Trophoblast cell (in vitro differentiated cells and primary cell): Measurements from ENCODE around the gene AIMP1.

ENCODE experiments used
- DNase-seq, 2 donors: peaks; one replicate each; pipeline ENCODE4 v3.0.0-alpha.2; 2016
- H2AFZ ChIP-seq: 2 replicates; pipeline ENCODE4 v1.6.1; 2013; ENCODE audit warnings: low read length, moderate library complexity, mild to moderate bottlenecking; ENCODE audit not compliant: insufficient read depth, poor library complexity
- H2AK5ac ChIP-seq: 2 replicates; pipeline ENCODE4 v1.6.1; 2013; ENCODE audit warnings: mild to moderate bottlenecking, low read length
- H2BK120ac ChIP-seq: 2 replicates; pipeline ENCODE4 v1.6.1; 2013; ENCODE audit warnings: low read length, mild to moderate bottlenecking, moderate library complexity; ENCODE audit not compliant: insufficient read depth, poor library complexity
- H2BK12ac ChIP-seq: 2 replicates; pipeline ENCODE4 v1.6.1; 2013; ENCODE audit warnings: mild to moderate bottlenecking, low read length, moderate library complexity
- H2BK5ac ChIP-seq: 2 replicates; pipeline ENCODE4 v1.6.1; 2013; ENCODE audit warnings: low read length, low read depth, moderate library complexity, mild to moderate bottlenecking; ENCODE audit not compliant: poor library complexity
- H3K14ac ChIP-seq: 2 replicates; pipeline ENCODE4 v1.6.1; 2013; ENCODE audit warnings: mild to moderate bottlenecking, low read length
- H3K18ac ChIP-seq: 2 replicates; pipeline ENCODE4 v1.6.1; 2013; ENCODE audit warnings: mild to moderate bottlenecking, low read length
- H3K23ac ChIP-seq: 2 replicates; pipeline ENCODE4 v1.6.1; 2013; ENCODE audit warnings: low read length
- H3K27ac ChIP-seq: 2 replicates; pipeline ENCODE4 v1.5.1; 2013; ENCODE audit warnings: low read depth, mild to moderate bottlenecking, inconsistent platforms, low read length, moderate library complexity
- H3K27me3 ChIP-seq: 2 replicates; pipeline ENCODE4 v1.6.1; 2013; ENCODE audit warnings: inconsistent platforms, mild to moderate bottlenecking, low read length, moderate library complexity; ENCODE audit not compliant: insufficient read depth
- H3K36me3 ChIP-seq, 2 experiments: 1 replicate in 1 of 2; 2 replicates in 1 of 2; pipeline ENCODE4 v1.6.1; 2013; ENCODE audit warnings: low read length in 2 of 2, mild to moderate bottlenecking in 2 of 2, moderate library complexity in 1 of 2; ENCODE audit not compliant: insufficient read depth in 2 of 2, control insufficient read depth in 1 of 2
- H3K4ac ChIP-seq: 2 replicates; pipeline ENCODE4 v1.6.1; 2013; ENCODE audit warnings: low read depth, mild to moderate bottlenecking, low read length, moderate library complexity
- H3K4me1 ChIP-seq, 2 experiments: 1 replicate in 1 of 2; 2 replicates in 1 of 2; pipeline ENCODE4 v1.6.1; 2013; ENCODE audit warnings: low read length in 2 of 2, mild to moderate bottlenecking in 2 of 2, moderate library complexity in 1 of 2; ENCODE audit not compliant: insufficient read depth in 2 of 2, control insufficient read depth in 1 of 2
- H3K4me2 ChIP-seq: 2 replicates; pipeline ENCODE4 v1.6.1; 2013; ENCODE audit warnings: inconsistent platforms, mild to moderate bottlenecking, low read length, moderate library complexity
- H3K4me3 ChIP-seq: 2 replicates; pipeline ENCODE4 v1.5.1; 2013; ENCODE audit warnings: mild to moderate bottlenecking, low read depth, low read length, inconsistent platforms
- H3K79me1 ChIP-seq: one replicate; pipeline ENCODE4 v1.6.1; 2013; ENCODE audit warnings: low read length
- H3K79me2 ChIP-seq: 2 replicates; pipeline ENCODE4 v1.6.1; 2013; ENCODE audit warnings: low read length, mild to moderate bottlenecking; ENCODE audit not compliant: control insufficient read depth, insufficient read depth, poor library complexity
- H3K9ac ChIP-seq: 2 replicates; pipeline ENCODE4 v1.6.1; 2013; ENCODE audit warnings: mild to moderate bottlenecking, low read length
- H3K9me3 ChIP-seq: 2 replicates; pipeline ENCODE4 v1.6.1; 2013; ENCODE audit warnings: low read depth, mild to moderate bottlenecking, control low read depth, inconsistent platforms, low read length; ENCODE audit not compliant: insufficient read depth
- H4K12ac ChIP-seq: 2 replicates; pipeline ENCODE4 v1.6.1; 2013; ENCODE audit warnings: low read depth, mild to moderate bottlenecking, low read length, moderate library complexity
- H4K8ac ChIP-seq: 2 replicates; pipeline ENCODE4 v1.6.1; 2013; ENCODE audit warnings: low read depth, mild to moderate bottlenecking, low read length, moderate library complexity
- H4K91ac ChIP-seq: one replicate; pipeline ENCODE4 v1.6.1; 2013; ENCODE audit warnings: low read depth, mild to moderate bottlenecking, low read length, moderate library complexity
- WGBS: extraction: QIAGEN DNeasy Blood & Tissue Kit; methylation state at CpG from one replicate; pipeline ENCODE4 v1.1.7; 2013; ENCODE audit warnings: missing lambda C conversion rate; ENCODE audit not compliant: insufficient read length, insufficient coverage; ENCODE audit errors: extremely low coverage; 5-methylcytosine and 5-hydroxymethylcytosine counted together

AIMP1 gene

DNA sequence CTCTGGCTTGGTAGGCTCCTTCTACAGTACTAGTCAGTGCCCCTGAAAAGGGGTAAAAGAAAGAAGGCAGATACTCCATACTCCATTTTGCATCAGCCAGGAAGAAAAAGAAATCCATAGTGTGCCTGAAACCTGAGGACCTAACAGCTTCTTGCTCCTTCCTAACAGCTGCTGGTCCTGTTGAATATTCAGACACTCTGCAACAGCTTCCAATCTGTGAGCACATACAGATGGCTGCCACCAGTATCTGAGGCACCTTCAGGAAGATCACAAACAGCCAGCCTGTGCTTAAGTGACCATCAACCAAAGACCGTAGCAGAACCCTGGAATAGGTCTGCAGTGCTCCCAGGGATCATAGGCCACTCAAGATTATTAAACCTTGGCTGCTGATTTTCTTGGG is 47.9 kb downstream of the AIMP1 start:
- H4K12ac ChIP-seq = no peak overlapping the region
- H2BK5ac ChIP-seq = no peak overlapping the region
- H2BK120ac ChIP-seq = no peak overlapping the region
- H3K4me2 ChIP-seq = no peak overlapping the region
- no peak overlapping the region for H3K14ac ChIP-seq
- H3K9ac ChIP-seq = no peak overlapping the region
- H3K4me3 ChIP-seq = no peak overlapping the region
- no peaks in the 10 kb centered on the region for H3K79me1 ChIP-seq
- H3K23ac ChIP-seq = no peak overlapping the region
- H3K27ac ChIP-seq = no peak overlapping the region
- H2AFZ ChIP-seq = no peak overlapping the region
- no peak overlapping the region for H4K91ac ChIP-seq
- no peak overlapping the region for H3K18ac ChIP-seq
- no peak overlapping the region for H3K4ac ChIP-seq
- H3K4me1 ChIP-seq = no peaks in the 10 kb centered on the region
- no peak overlapping the region for H2BK12ac ChIP-seq
- no CpG with 5 or more reads among the region's 1 CpG for whole genome bisulfite sequencing
- no peaks in the 10 kb centered on the region for H3K27me3 ChIP-seq
- H2AK5ac ChIP-seq = no peak overlapping the region
- H3K9me3 ChIP-seq = no peaks in the 10 kb centered on the region
- DNase-seq = no peak
- no peak overlapping the region for H4K8ac ChIP-seq
- no peaks in the 10 kb centered on the region for H3K36me3 ChIP-seq
- H3K79me2 ChIP-seq = no peaks in the 10 kb centered on the region

GRCh38 chr4:106365613-106366012 is 49.3 kb downstream of the AIMP1 start:
- no peak overlapping the region for H4K8ac ChIP-seq
- H3K27me3 ChIP-seq = no peaks in the 10 kb centered on the region

GRCh38 chr4:106366026-106366425 is 49.7 kb downstream of the AIMP1 start:
- no peak overlapping the region for H3K4me3 ChIP-seq
- DNase-seq = peak; percentile 4 to 69
- no peak overlapping the region for H3K27ac ChIP-seq
- no peak overlapping the region for H2BK5ac ChIP-seq
- no peaks in the 10 kb centered on the region for H3K9me3 ChIP-seq
- H3K9ac ChIP-seq = no peak overlapping the region
- no peaks in the 10 kb centered on the region for H3K27me3 ChIP-seq
- H3K79me2 ChIP-seq = no peaks in the 10 kb centered on the region
- H3K18ac ChIP-seq = no peak overlapping the region
- H3K4me1 ChIP-seq = no peaks in the 10 kb centered on the region
- no peak overlapping the region for H3K14ac ChIP-seq
- H3K79me1 ChIP-seq = no peaks in the 10 kb centered on the region
- H4K12ac ChIP-seq = no peak overlapping the region
- H3K36me3 ChIP-seq = no peaks in the 10 kb centered on the region
- no peak overlapping the region for H4K8ac ChIP-seq
- H4K91ac ChIP-seq = no peak overlapping the region
- H3K23ac ChIP-seq = no peak overlapping the region
- no peak overlapping the region for H3K4ac ChIP-seq
- no peak overlapping the region for H2BK120ac ChIP-seq
- H2BK12ac ChIP-seq = no peak overlapping the region
- H3K4me2 ChIP-seq = no peak overlapping the region
- no peak overlapping the region for H2AFZ ChIP-seq
- H2AK5ac ChIP-seq = no peak overlapping the region

More at GRCh38 chr4:106365613-106366012, 49.3 kb downstream of the AIMP1 start:
- Histone ChIP-seq H2BK120ac (no peak overlapping the region), H3K79me1 (no peaks in the 10 kb centered on the region), H3K4ac (no peak overlapping the region), H3K14ac (no peak overlapping the region), H2BK5ac (no peak overlapping the region), H2AFZ (no peak overlapping the region), H3K9ac (no peak overlapping the region), H2AK5ac (no peak overlapping the region), H3K4me2 (no peak overlapping the region), H2BK12ac (no peak overlapping the region), H3K27ac (no peak overlapping the region), H4K91ac (no peak overlapping the region), H3K79me2 (no peaks in the 10 kb centered on the region), H3K9me3 (no peaks in the 10 kb centered on the region), H4K12ac (no peak overlapping the region), H3K4me3 (no peak overlapping the region), H3K23ac (no peak overlapping the region), H3K4me1 (no peaks in the 10 kb centered on the region), H3K18ac (no peak overlapping the region), H3K36me3 (no peaks in the 10 kb centered on the region)
- WGBS = no CpG with 5 or more reads among the region's 1 CpG
- DNase-seq = peak; percentile 25 to 82

- WGBS = no CpG with 5 or more reads among the region's 5 CpGs
- no peak for DNase-seq
Measured at GRCh38 chr4:106367072-106367471, 50.7 kb downstream of the AIMP1 start.

More at GRCh38 chr4:106367072-106367471, 50.7 kb downstream of the AIMP1 start:
- H4K12ac ChIP-seq = no peak overlapping the region
- no peak overlapping the region for H3K18ac ChIP-seq
- no peak overlapping the region for H3K27ac ChIP-seq
- no peaks in the 10 kb centered on the region for H3K79me1 ChIP-seq
- H3K9me3 ChIP-seq = no peaks in the 10 kb centered on the region
- H2BK5ac ChIP-seq = no peak overlapping the region
- no peak overlapping the region for H4K8ac ChIP-seq
- H3K79me2 ChIP-seq = no peaks in the 10 kb centered on the region
- H3K4me2 ChIP-seq = no peak overlapping the region
- no peak overlapping the region for H4K91ac ChIP-seq
- no peak overlapping the region for H3K4ac ChIP-seq
- H3K4me3 ChIP-seq = no peak overlapping the region
- H2AFZ ChIP-seq = no peak overlapping the region
- H3K36me3 ChIP-seq = no peaks in the 10 kb centered on the region
- no peak overlapping the region for H3K23ac ChIP-seq
- no peak overlapping the region for H2BK12ac ChIP-seq
- H2AK5ac ChIP-seq = no peak overlapping the region
- no peaks in the 10 kb centered on the region for H3K4me1 ChIP-seq
- no peak overlapping the region for H3K9ac ChIP-seq
- no peak overlapping the region for H2BK120ac ChIP-seq
- no peaks in the 10 kb centered on the region for H3K27me3 ChIP-seq
- H3K14ac ChIP-seq = no peak overlapping the region
